SK-N-SH treated with all-trans-retinoic acid at 6 μM for 48 hours (cell line): ENCODE data around the gene TMEM178A.

Experiments used
- ATAC-seq: fragments of 200-7000 bp; cut with Tn5 transposase; 3 replicates; pipeline ENCODE4 v1.9.1; 2020; ENCODE audit warnings: mild to moderate bottlenecking, moderate library complexity
- ARNTL ChIP-seq: fragments of 450-650 bp; formaldehyde crosslinking; IDR thresholded peaks from 2 replicates; pipeline ENCODE4 v1.5.0; 2020; ENCODE audit warnings: low read depth, mild to moderate bottlenecking, moderate library complexity, borderline replicate concordance
- BACH2 ChIP-seq: fragments of 250-450 bp; sonication (Bioruptor Pico); IDR thresholded peaks from 2 replicates; pipeline ENCODE4 v1.9.0; 2021; ENCODE audit warnings: mild to moderate bottlenecking, borderline replicate concordance
- CSDC2 ChIP-seq: fragments of 250-450 bp; sonication (Bioruptor Pico); IDR thresholded peaks from 2 replicates; pipeline ENCODE4 v1.5.0; 2020; ENCODE audit warnings: mild to moderate bottlenecking, moderate library complexity
- ESRRG ChIP-seq: fragments of 250-450 bp; sonication (Bioruptor Pico); IDR thresholded peaks from 2 replicates; pipeline ENCODE4 v1.6.1; 2021; ENCODE audit warnings: mild to moderate bottlenecking
- GLIS3 ChIP-seq: fragments of 250-450 bp; sonication (Bioruptor Pico); IDR thresholded peaks from 2 replicates; pipeline ENCODE4 v1.5.0; 2020; ENCODE audit warnings: mild to moderate bottlenecking, moderate library complexity
- ISL1 ChIP-seq: fragments of 250-450 bp; sonication (Bioruptor Pico); IDR thresholded peaks from 2 replicates; pipeline ENCODE4 v2.1.2; 2022; ENCODE audit warnings: mild to moderate bottlenecking, moderate library complexity
- OSR1 ChIP-seq: fragments of 250-450 bp; sonication (Bioruptor Pico); IDR thresholded peaks from 2 replicates; pipeline ENCODE4 v1.8.0; 2022; ENCODE audit warnings: moderate library complexity, mild to moderate bottlenecking, inconsistent platforms
- PPARA ChIP-seq: fragments of 250-450 bp; sonication (Bioruptor Pico); IDR thresholded peaks from 2 replicates; pipeline ENCODE4 v1.5.0; 2020; ENCODE audit warnings: mild to moderate bottlenecking, borderline replicate concordance
- RARB ChIP-seq: fragments of 250-450 bp; sonication (Bioruptor Pico); IDR thresholded peaks from 2 replicates; pipeline ENCODE4 v1.8.0; 2021; ENCODE audit warnings: mild to moderate bottlenecking, moderate library complexity
- TCF4 ChIP-seq: fragments of 250-450 bp; sonication (Bioruptor Pico); IDR thresholded peaks from 2 replicates; pipeline ENCODE4 v1.8.0; 2021; ENCODE audit warnings: mild to moderate bottlenecking, moderate library complexity, borderline replicate concordance
- TOX ChIP-seq: fragments of 250-450 bp; sonication (Bioruptor Pico); IDR thresholded peaks from 2 replicates; pipeline ENCODE4 v1.8.0; 2021; ENCODE audit warnings: mild to moderate bottlenecking, moderate library complexity, borderline replicate concordance
- ZC3H10 ChIP-seq: fragments of 250-450 bp; sonication (Bioruptor Pico); IDR thresholded peaks from 2 replicates; pipeline ENCODE4 v1.5.1; 2021; ENCODE audit warnings: mild to moderate bottlenecking, moderate library complexity
- ZFP30 ChIP-seq: fragments of 450-650 bp; formaldehyde crosslinking; IDR thresholded peaks from 2 replicates; pipeline ENCODE4 v1.5.0; 2022; ENCODE audit warnings: mild to moderate bottlenecking, moderate library complexity
- ZNF565 ChIP-seq: fragments of 450-650 bp; formaldehyde crosslinking; conservative IDR thresholded peaks from 2 replicates; pipeline ENCODE4 v1.5.0; 2020; ENCODE audit warnings: low read depth, mild to moderate bottlenecking, moderate library complexity
- ZNF70 ChIP-seq: fragments of 450-650 bp; formaldehyde crosslinking; IDR thresholded peaks from 2 replicates; pipeline ENCODE4 v1.5.0; 2020; ENCODE audit warnings: mild to moderate bottlenecking, moderate library complexity
- TF ChIP-seq, protein P1 (sequence below): fragments of 250-450 bp; sonication (Bioruptor Pico); IDR thresholded peaks from 2 replicates; pipeline ENCODE4 v1.5.1; 2020; ENCODE audit warnings: low read depth, mild to moderate bottlenecking, moderate library complexity
- TF ChIP-seq, protein P2 (sequence below): fragments of 250-450 bp; sonication (Bioruptor Pico); IDR thresholded peaks from 2 replicates; pipeline ENCODE4 v1.8.0; 2020; ENCODE audit warnings: mild to moderate bottlenecking, moderate library complexity, borderline replicate concordance
- TF ChIP-seq, protein P3 (sequence below): fragments of 250-450 bp; sonication (Bioruptor Pico); IDR thresholded peaks from 2 replicates; pipeline ENCODE4 v1.5.1; 2021; ENCODE audit warnings: mild to moderate bottlenecking, moderate library complexity
- TF ChIP-seq, protein P4 (sequence below): fragments of 250-450 bp; sonication (Bioruptor Pico); IDR thresholded peaks from 2 replicates; pipeline ENCODE4 v1.5.0; 2020; ENCODE audit warnings: mild to moderate bottlenecking, moderate library complexity

TMEM178A gene

DNA sequence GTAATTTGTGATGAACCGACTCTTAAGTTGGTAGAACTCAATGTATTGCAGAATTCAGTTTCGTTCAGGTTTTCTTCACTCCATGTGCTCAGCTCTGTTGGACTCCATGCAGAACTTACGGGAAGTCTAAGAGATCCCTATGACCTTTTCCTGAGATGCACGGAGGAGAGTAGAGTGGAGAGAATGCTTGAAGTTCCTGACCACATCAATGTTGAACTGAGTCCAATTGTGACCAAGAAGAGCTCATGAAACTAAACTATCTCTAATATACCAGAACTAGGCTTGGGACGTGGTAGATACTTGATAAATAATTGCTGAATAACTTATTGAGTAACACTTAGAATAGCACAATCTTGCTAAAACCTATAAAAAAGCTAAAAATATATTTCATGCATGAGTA is 47.2 kb downstream of the TMEM178A start:
- no peak for ATAC-seq

DNA sequence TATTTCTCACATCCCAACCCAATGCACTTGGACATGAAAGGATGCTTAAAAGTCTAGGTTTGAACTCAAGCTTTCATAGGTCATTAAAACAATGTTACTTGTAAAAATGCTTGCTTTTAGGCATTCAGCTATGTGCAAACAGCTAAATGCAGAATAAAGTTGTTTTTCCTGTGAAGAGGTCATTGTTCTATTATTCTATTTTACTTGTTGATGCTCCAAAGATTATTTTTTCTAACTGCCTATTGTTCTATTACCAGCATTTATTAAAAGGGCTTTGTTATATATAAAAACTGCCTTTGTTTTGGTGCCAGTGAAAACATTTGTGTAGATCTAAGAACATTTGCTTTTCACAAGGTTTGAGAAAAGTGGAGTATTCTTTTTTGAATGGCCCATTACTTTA is 49.4 kb downstream of the TMEM178A start:
- no peak for ATAC-seq
- TF ChIP-seq TOX (CRISPR knock-in tag), result no peak

More for the DNA sequence above, 47.2 kb downstream of the TMEM178A start:
- no peak for TF ChIP-seq ISL1 (CRISPR knock-in tag)
- TF ChIP-seq PPARA (CRISPR knock-in tag), result no peak
- TF ChIP-seq CSDC2 (CRISPR knock-in tag), result no peak
- TF ChIP-seq ESRRG, result no peak
- TF ChIP-seq ZFP30, result no peak
- no peak for TF ChIP-seq OSR1 (CRISPR knock-in tag)
- TF ChIP-seq ZNF70 (CRISPR knock-in tag), result no peak
- TF ChIP-seq, protein P1, sequence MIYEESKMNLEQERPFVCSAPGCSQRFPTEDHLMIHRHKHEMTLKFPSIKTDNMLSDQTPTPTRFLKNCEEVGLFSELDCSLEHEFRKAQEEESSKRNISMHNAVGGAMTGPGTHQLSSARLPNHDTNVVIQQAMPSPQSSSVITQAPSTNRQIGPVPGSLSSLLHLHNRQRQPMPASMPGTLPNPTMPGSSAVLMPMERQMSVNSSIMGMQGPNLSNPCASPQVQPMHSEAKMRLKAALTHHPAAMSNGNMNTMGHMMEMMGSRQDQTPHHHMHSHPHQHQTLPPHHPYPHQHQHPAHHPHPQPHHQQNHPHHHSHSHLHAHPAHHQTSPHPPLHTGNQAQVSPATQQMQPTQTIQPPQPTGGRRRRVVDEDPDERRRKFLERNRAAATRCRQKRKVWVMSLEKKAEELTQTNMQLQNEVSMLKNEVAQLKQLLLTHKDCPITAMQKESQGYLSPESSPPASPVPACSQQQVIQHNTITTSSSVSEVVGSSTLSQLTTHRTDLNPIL (CRISPR knock-in tag), result no peak
- TF ChIP-seq, protein P2, sequence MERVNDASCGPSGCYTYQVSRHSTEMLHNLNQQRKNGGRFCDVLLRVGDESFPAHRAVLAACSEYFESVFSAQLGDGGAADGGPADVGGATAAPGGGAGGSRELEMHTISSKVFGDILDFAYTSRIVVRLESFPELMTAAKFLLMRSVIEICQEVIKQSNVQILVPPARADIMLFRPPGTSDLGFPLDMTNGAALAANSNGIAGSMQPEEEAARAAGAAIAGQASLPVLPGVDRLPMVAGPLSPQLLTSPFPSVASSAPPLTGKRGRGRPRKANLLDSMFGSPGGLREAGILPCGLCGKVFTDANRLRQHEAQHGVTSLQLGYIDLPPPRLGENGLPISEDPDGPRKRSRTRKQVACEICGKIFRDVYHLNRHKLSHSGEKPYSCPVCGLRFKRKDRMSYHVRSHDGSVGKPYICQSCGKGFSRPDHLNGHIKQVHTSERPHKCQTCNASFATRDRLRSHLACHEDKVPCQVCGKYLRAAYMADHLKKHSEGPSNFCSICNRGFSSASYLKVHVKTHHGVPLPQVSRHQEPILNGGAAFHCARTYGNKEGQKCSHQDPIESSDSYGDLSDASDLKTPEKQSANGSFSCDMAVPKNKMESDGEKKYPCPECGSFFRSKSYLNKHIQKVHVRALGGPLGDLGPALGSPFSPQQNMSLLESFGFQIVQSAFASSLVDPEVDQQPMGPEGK (CRISPR knock-in tag), result no peak
- TF ChIP-seq ZC3H10 (CRISPR knock-in tag), result no peak
- TF ChIP-seq TCF4 (CRISPR knock-in tag), result no peak
- TF ChIP-seq ARNTL (CRISPR knock-in tag), result no peak
- TF ChIP-seq, protein P3, sequence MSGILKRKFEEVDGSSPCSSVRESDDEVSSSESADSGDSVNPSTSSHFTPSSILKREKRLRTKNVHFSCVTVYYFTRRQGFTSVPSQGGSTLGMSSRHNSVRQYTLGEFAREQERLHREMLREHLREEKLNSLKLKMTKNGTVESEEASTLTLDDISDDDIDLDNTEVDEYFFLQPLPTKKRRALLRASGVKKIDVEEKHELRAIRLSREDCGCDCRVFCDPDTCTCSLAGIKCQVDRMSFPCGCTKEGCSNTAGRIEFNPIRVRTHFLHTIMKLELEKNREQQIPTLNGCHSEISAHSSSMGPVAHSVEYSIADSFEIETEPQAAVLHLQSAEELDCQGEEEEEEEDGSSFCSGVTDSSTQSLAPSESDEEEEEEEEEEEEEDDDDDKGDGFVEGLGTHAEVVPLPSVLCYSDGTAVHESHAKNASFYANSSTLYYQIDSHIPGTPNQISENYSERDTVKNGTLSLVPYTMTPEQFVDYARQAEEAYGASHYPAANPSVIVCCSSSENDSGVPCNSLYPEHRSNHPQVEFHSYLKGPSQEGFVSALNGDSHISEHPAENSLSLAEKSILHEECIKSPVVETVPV, result no peak

DNA sequence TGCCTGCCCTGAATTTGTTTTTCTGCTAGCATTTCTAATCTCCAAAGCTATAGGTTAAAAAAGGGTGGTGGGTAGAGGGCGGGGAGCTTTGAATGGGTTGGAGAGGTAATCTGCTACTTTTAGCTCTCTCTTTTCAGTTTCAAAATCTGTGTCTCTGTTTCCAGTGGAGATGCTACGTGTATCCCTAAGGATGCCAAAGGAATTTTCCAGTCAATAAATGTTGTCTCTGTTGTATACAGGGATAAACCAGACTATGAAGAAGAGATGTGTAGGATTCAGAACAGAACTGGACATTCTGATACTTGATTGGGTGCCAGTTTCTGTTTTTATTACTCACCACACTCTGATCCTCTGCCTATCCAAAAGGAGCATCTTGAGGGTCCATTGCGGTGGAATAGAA is 50.1 kb downstream of the TMEM178A start:
- no peak for TF ChIP-seq ISL1 (CRISPR knock-in tag)
- no peak for TF ChIP-seq TOX (CRISPR knock-in tag)
- no peak for TF ChIP-seq BACH2 (CRISPR knock-in tag)
- TF ChIP-seq, protein P2 (CRISPR knock-in tag), result no peak
- no peak for TF ChIP-seq TCF4 (CRISPR knock-in tag)
- TF ChIP-seq CSDC2 (CRISPR knock-in tag), result no peak
- no peak for TF ChIP-seq GLIS3
- ATAC-seq, result no peak

DNA sequence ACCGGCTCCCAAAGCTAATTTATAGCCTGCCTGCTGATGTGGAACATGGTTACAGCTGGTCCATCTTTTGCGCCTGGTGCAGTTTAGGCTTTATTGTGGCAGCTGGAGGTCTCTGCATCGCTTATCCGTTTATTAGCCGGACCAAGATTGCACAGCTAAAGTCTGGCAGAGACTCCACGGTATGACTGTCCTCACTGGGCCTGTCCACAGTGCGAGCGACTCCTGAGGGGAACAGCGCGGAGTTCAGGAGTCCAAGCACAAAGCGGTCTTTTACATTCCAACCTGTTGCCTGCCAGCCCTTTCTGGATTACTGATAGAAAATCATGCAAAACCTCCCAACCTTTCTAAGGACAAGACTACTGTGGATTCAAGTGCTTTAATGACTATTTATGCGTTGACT is 51.4 kb downstream of the TMEM178A start:
- TF ChIP-seq ARNTL (CRISPR knock-in tag) (no peak), ESRRG (no peak), RARB (CRISPR knock-in tag) (no peak), ZNF70 (CRISPR knock-in tag) (no peak), ISL1 (CRISPR knock-in tag) (no peak), ZNF565 (CRISPR knock-in tag) (no peak), GLIS3 (no peak), OSR1 (CRISPR knock-in tag) (no peak)
- TF ChIP-seq, protein P1 (CRISPR knock-in tag), result no peak
- TF ChIP-seq, protein P3, result no peak
- TF ChIP-seq, protein P4, sequence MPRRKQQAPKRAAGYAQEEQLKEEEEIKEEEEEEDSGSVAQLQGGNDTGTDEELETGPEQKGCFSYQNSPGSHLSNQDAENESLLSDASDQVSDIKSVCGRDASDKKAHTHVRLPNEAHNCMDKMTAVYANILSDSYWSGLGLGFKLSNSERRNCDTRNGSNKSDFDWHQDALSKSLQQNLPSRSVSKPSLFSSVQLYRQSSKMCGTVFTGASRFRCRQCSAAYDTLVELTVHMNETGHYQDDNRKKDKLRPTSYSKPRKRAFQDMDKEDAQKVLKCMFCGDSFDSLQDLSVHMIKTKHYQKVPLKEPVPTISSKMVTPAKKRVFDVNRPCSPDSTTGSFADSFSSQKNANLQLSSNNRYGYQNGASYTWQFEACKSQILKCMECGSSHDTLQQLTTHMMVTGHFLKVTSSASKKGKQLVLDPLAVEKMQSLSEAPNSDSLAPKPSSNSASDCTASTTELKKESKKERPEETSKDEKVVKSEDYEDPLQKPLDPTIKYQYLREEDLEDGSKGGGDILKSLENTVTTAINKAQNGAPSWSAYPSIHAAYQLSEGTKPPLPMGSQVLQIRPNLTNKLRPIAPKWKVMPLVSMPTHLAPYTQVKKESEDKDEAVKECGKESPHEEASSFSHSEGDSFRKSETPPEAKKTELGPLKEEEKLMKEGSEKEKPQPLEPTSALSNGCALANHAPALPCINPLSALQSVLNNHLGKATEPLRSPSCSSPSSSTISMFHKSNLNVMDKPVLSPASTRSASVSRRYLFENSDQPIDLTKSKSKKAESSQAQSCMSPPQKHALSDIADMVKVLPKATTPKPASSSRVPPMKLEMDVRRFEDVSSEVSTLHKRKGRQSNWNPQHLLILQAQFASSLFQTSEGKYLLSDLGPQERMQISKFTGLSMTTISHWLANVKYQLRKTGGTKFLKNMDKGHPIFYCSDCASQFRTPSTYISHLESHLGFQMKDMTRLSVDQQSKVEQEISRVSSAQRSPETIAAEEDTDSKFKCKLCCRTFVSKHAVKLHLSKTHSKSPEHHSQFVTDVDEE (CRISPR knock-in tag), result no peak
- TF ChIP-seq, all 23 proteins: peak for 0
- no peak for ATAC-seq
